ENCODE data around the gene TRIM54. TPM values are rescaled to one million over a fixed set of nuclear protein-coding genes. Genes with fewer than 3 reads are reported as not detected.

The TRIM54 gene
- total RNA-seq, 1 donor from 2014 or later, result 2.5 TPM

DNA sequence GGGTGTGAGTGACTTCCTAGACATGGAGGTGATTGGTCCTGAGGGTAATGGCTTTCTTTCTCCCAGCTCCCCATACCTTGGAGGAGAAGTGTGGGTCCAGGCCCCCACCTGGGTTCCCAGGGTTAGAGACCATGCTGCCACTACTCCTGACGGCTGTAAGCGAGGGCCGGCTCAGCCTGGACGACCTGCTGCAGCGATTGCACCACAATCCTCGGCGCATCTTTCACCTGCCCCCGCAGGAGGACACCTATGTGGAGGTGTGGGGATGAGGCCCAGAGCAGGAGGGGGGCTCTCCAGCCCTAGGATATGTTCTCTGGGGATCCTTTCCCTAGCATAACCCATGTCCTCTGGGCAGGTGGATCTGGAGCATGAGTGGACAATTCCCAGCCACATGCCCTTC lies 43.3 kb upstream of the TRIM54 start:
- no peak for TF ChIP-seq POLR2A (IDR thresholded peaks at IDR 0.05)
- TF ChIP-seq POLR2AphosphoS5 (IDR thresholded peaks at IDR 0.05; ENCODE audit: insufficient read depth in 1 of 2, low read depth in 1 of 2), result no peak
- TF ChIP-seq, protein P1, sequence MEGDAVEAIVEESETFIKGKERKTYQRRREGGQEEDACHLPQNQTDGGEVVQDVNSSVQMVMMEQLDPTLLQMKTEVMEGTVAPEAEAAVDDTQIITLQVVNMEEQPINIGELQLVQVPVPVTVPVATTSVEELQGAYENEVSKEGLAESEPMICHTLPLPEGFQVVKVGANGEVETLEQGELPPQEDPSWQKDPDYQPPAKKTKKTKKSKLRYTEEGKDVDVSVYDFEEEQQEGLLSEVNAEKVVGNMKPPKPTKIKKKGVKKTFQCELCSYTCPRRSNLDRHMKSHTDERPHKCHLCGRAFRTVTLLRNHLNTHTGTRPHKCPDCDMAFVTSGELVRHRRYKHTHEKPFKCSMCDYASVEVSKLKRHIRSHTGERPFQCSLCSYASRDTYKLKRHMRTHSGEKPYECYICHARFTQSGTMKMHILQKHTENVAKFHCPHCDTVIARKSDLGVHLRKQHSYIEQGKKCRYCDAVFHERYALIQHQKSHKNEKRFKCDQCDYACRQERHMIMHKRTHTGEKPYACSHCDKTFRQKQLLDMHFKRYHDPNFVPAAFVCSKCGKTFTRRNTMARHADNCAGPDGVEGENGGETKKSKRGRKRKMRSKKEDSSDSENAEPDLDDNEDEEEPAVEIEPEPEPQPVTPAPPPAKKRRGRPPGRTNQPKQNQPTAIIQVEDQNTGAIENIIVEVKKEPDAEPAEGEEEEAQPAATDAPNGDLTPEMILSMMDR (IDR thresholded peaks at IDR 0.05), result no peak
- Histone ChIP-seq H3K9me3 (no peaks in the 10 kb centered on the region), H3K27ac (no peak overlapping the region), H3K27me3 (no peaks in the 10 kb centered on the region), H3K36me3 (peaks cover 0 to 89% of the 10 kb centered on the region in 2 donors), H3K4me1 (no peaks in the 10 kb centered on the region), H3K4me3 (no peak overlapping the region)
- no peak for DNase-seq (ENCODE audit: extremely low spot score in 2 of 2)
- intact Hi-C loops (cut with DNase I), result no loop called here

DNA sequence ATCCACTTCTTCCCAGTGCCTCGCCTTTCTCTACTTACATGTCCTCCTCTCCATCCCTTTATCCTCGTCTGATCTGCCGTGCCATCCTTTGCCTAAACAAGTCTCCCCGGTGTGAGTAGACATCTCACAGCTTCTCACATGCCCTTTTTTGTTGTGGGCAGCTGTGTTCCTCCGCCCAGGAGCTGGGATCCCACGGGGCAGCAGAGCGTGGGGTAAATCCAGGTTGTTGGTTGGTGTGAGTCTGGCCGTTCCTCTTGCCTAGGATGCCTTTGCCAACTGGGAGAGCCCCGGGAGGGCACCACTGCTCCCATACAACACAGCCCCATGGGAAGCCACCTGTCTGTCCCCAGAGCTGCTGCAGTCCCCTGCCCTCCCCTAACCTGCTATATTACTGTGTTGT lies 41.8 kb upstream of the TRIM54 start:
- H3K4me1 ChIP-seq, result no peaks in the 10 kb centered on the region
- H3K36me3 ChIP-seq, result peaks cover 0 to 78% of the 10 kb centered on the region in 2 donors
- H3K27ac ChIP-seq, result no peak overlapping the region
- H3K27me3 ChIP-seq, result no peaks in the 10 kb centered on the region
- H3K4me3 ChIP-seq, result no peak overlapping the region
- intact Hi-C loops (cut with DNase I), result no loop called here
- TF ChIP-seq POLR2A (IDR thresholded peaks at IDR 0.05) (no peak), POLR2AphosphoS5 (IDR thresholded peaks at IDR 0.05; ENCODE audit: insufficient read depth in 1 of 2, low read depth in 1 of 2) (no peak)
- TF ChIP-seq, protein P1 (IDR thresholded peaks at IDR 0.05), result no peak
- no peaks in the 10 kb centered on the region for H3K9me3 ChIP-seq
- DNase-seq (ENCODE audit: extremely low spot score in 2 of 2), result no peak

DNA sequence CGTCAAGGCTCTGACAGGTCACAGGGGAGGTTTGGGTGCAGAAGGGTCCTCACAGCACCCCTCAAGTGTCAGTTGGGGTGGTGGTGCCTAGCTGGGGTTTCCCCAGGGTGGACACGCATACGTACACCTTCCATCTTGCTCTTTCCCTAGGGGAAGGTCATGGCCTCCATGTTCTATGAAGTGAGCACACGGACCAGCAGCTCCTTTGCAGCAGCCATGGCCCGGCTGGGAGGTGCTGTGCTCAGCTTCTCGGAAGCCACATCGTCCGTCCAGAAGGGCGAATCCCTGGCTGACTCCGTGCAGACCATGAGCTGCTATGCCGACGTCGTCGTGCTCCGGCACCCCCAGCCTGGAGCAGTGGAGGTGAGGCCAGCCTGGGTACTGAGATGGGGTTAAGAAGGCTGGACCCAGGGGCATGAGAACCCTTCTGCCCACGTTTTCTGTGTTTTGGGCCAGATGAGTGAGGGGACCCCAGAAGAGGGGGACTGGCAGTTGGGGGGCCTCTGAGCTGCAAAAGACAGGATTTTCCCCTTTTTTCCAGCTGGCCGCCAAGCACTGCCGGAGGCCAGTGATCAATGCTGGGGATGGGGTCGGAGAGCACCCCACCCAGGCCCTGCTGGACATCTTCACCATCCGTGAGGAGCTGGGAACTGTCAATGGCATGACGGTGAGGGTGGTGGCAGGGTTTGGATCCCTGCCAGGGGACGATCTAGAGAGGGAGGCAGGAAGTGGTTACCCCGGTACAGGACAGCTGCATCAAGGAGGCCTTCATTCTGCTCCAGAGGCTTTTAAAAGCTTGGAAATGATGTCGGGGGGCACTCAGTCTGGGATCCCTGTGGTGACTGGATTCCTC lies 40.2 kb upstream of the TRIM54 start:
- TF ChIP-seq, protein P1 (IDR thresholded peaks at IDR 0.05), result no peak
- no peak for TF ChIP-seq POLR2AphosphoS5 (IDR thresholded peaks at IDR 0.05; ENCODE audit: insufficient read depth in 1 of 2, low read depth in 1 of 2)
- no peak for TF ChIP-seq POLR2A (IDR thresholded peaks at IDR 0.05)
- intact Hi-C loops (cut with DNase I), result no loop called here
- peaks cover 0 to 62% of the 10 kb centered on the region in 2 donors for H3K36me3 ChIP-seq
- H3K4me3 ChIP-seq, result no peak overlapping the region
- no peaks in the 10 kb centered on the region for H3K4me1 ChIP-seq
- no peak overlapping the region for H3K27ac ChIP-seq
- H3K27me3 ChIP-seq, result no peaks in the 10 kb centered on the region
- no peak for DNase-seq (ENCODE audit: extremely low spot score in 2 of 2)
- H3K9me3 ChIP-seq, result no peaks in the 10 kb centered on the region

DNA sequence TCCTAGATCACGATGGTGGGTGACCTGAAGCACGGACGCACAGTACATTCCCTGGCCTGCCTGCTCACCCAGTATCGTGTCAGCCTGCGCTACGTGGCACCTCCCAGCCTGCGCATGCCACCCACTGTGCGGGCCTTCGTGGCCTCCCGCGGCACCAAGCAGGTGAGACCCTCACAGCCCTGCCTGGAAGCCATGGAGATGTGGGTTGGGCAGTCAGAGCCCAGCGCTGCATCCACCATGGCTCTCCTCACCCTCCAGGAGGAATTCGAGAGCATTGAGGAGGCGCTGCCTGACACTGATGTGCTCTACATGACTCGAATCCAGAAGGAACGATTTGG lies 39.6 kb upstream of the TRIM54 start:
- Histone ChIP-seq H3K4me1 (no peaks in the 10 kb centered on the region), H3K27me3 (no peaks in the 10 kb centered on the region), H3K36me3 (peaks cover 0 to 57% of the 10 kb centered on the region in 2 donors), H3K4me3 (no peak overlapping the region), H3K27ac (no peak overlapping the region), H3K9me3 (no peaks in the 10 kb centered on the region)
- DNase-seq (ENCODE audit: extremely low spot score in 2 of 2), result no peak
- intact Hi-C loops (cut with DNase I), result no loop called here
- TF ChIP-seq POLR2A (IDR thresholded peaks at IDR 0.05) (no peak), POLR2AphosphoS5 (IDR thresholded peaks at IDR 0.05; ENCODE audit: insufficient read depth in 1 of 2, low read depth in 1 of 2) (no peak)
- TF ChIP-seq, protein P1 (IDR thresholded peaks at IDR 0.05), result no peak

Measured in vagina (tissue), 2 donors.